Measurements from ENCODE around the gene MFAP1.
A peak's percentile ranks its signal among the peaks of the same experiment; 100 is the strongest.

Gene MFAP1

DNA sequence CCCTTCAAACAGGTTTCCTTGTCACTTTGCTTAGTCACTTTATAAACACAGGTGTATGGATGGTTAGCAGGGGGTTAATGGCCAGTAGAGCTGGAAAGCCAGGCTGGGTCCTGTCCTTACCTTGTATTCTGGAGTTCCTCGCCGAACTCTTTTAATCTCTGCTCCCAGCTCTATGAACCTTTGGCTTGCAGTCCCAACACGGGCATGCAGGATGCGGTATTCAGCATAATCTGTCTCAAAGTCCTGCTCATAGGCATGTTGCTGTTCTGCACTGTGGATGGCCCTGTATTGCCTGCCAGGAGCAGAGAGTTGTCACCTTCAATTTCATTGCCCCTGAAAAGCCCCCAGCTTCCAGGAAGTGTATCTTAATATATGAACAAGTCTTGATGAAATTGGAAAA, 50.4 kb downstream of the MFAP1 start:
- DNase-seq (ENCODE audit: low spot score), result no peak
- TF ChIP-seq, protein P1, sequence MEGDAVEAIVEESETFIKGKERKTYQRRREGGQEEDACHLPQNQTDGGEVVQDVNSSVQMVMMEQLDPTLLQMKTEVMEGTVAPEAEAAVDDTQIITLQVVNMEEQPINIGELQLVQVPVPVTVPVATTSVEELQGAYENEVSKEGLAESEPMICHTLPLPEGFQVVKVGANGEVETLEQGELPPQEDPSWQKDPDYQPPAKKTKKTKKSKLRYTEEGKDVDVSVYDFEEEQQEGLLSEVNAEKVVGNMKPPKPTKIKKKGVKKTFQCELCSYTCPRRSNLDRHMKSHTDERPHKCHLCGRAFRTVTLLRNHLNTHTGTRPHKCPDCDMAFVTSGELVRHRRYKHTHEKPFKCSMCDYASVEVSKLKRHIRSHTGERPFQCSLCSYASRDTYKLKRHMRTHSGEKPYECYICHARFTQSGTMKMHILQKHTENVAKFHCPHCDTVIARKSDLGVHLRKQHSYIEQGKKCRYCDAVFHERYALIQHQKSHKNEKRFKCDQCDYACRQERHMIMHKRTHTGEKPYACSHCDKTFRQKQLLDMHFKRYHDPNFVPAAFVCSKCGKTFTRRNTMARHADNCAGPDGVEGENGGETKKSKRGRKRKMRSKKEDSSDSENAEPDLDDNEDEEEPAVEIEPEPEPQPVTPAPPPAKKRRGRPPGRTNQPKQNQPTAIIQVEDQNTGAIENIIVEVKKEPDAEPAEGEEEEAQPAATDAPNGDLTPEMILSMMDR (IDR thresholded peaks at IDR 0.05; ENCODE audit: extremely low read depth, insufficient read depth, missing control alignments), result no peak
- in situ Hi-C loops (cut with MboI; ENCODE audit: low pct_unique_long_range_greater_than_20kb, low sequenced_read_pairs, unreplicated experiment), result no loop called here

DNA sequence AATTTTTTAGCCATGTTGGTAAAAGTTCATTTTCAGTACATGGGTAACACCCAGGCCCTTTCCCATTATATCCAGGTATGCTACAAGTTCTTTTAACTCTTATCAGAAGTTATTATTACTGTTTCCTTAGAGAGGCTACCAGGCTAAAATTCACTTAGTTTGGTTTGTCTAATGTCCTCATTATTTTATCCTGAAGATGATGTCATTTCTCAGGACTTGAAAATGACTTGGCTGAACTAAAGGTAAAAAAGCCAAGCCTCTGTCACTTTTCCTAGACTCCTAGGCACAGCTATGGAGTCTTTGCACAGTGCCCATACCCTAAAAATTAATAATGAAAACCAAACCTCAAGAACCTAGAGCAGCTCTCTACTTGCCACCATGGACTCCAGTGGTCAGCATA, 51.9 kb downstream of the MFAP1 start:
- TF ChIP-seq, protein P1 (IDR thresholded peaks at IDR 0.05; ENCODE audit: extremely low read depth, insufficient read depth, missing control alignments), result no peak
- in situ Hi-C loops (cut with MboI; ENCODE audit: low pct_unique_long_range_greater_than_20kb, low sequenced_read_pairs, unreplicated experiment), result no loop called here
- DNase-seq (ENCODE audit: low spot score), result no peak

DNA sequence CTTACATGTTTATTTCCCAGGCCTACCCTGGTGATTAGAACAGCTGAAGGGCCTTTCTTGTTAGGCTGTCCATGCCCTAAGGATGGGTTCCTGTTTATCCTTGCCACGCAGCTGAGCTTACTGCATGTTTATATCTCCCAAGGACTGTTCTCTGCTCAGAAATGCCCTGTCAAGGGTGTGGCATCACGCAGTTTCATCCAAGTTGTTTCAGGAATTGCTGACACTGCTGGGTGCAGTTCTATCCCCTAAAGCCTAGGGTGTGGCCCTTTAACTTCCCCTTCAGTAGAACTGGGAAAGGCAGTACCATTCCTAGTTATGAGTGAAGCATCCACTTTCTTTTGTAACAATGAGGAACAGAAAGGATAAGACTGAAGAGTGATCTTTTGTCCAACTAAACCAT, 52.7 kb downstream of the MFAP1 start:
- DNase-seq (ENCODE audit: low spot score), result no peak
- in situ Hi-C loops (cut with MboI; ENCODE audit: low pct_unique_long_range_greater_than_20kb, low sequenced_read_pairs, unreplicated experiment), result no loop called here
- TF ChIP-seq, protein P1 (IDR thresholded peaks at IDR 0.05; ENCODE audit: extremely low read depth, insufficient read depth, missing control alignments), result no peak

DNA sequence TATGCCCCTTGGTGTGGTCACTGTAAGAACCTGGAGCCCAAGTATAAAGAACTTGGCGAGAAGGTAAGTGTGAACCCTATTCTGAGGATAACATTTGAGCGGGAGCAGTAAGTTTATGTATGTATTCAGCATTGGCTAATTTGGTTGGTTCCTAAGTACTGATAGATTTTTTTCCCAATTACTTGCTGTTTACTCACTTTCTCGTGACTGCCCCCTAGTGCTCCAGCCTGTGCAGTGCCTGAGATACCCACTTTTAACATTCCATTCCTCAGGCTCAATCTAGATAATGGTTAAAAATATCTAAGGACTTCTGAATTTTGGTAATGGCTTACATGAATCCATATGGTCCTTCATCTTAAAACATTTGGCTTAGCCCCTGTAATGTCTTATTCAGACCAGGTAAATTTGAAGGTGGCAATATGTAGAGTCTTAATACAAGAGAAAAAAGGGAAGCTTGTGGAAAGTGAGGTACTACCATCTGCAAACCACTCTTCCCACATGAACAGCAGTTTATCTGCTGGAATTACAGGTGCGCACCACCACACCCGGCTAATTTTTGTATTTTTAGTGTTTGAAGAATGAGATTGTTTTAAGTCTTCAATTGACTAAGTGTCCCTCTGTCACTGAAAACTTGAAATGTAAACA, 54.8 kb downstream of the MFAP1 start:
- TF ChIP-seq, protein P1 (IDR thresholded peaks at IDR 0.05; ENCODE audit: extremely low read depth, insufficient read depth, missing control alignments), result peak; percentile 84
- in situ Hi-C loops (cut with MboI; ENCODE audit: low pct_unique_long_range_greater_than_20kb, low sequenced_read_pairs, unreplicated experiment), result no loop called here
- peak; percentile 40 for DNase-seq (ENCODE audit: low spot score)

DNA sequence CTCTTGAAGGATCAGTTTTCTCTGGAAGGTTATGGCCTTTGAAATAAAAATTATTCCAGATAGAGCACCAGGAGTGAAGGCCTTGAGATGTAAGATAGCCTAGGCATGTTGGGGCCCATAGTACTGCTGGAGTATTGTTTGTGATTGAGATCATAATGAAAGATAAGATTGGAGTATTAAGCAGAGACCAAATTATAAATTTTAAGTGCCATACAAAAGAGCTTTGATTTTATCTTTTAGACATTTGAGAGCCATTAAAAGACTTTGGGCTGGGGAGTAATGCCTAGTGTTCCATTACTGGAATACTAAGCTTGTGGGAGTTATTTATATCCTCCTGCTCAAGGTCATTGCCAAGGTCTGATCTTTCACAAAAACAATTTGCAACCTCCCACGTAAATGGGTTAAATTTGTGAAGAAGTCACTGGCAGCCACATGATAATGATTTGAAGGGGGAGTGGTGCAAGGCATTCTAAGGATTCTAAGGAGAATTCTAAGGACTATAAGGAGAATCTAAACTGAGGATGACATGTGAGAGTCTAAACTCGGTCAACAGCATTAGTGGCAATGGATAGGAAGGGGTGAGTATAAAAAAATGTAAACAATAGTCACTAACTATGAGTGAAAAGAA, 60.6 kb downstream of the MFAP1 start:
- DNase-seq (ENCODE audit: low spot score), result no peak
- TF ChIP-seq, protein P1 (IDR thresholded peaks at IDR 0.05; ENCODE audit: extremely low read depth, insufficient read depth, missing control alignments), result no peak
- in situ Hi-C loops (cut with MboI; ENCODE audit: low pct_unique_long_range_greater_than_20kb, low sequenced_read_pairs, unreplicated experiment), result no loop called here

DNA sequence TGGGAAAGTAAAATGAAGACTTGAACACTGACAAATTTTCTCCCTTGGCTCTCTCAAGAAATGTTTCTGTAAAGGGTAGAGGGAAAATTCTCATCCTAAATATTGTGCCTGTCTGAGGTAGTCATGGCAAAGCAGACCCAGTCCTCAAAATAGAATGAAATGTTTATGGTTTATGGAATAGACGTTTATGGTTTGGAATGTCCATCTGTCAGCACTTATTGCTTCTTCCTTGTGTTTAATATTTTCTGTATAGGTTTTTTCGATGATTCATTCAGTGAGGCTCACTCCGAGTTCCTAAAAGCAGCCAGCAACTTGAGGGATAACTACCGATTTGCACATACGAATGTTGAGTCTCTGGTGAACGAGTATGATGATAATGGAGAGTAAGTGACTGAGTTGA, 61.7 kb downstream of the MFAP1 start:
- DNase-seq (ENCODE audit: low spot score), result no peak
- in situ Hi-C loops (cut with MboI; ENCODE audit: low pct_unique_long_range_greater_than_20kb, low sequenced_read_pairs, unreplicated experiment), result no loop called here
- TF ChIP-seq, protein P1 (IDR thresholded peaks at IDR 0.05; ENCODE audit: extremely low read depth, insufficient read depth, missing control alignments), result no peak
